GM19468 (cell line): ENCODE measurements around the gene OTULIN.

Experiments used
- ATAC-seq: cut with Tn5 transposase; IDR thresholded peaks from one replicate; pipeline ENCODE4 v1.9.1; 2021; ENCODE audit warnings: mild to moderate bottlenecking, moderate library complexity, moderate number of reproducible peaks; ENCODE audit not compliant: unreplicated experiment; ENCODE audit errors: extremely low read depth

OTULIN gene

GRCh38 chr5:14715481-14715880, 51.0 kb downstream of the OTULIN start:
- no peak for ATAC-seq

GRCh38 chr5:14716755-14717752, 52.5 kb downstream of the OTULIN start:
- ATAC-seq, result no peak

GRCh38 chr5:14718778-14719177, 54.3 kb downstream of the OTULIN start:
- no peak for ATAC-seq

- ATAC-seq, result no peak
Measured at GRCh38 chr5:14720236-14720923, 55.9 kb downstream of the OTULIN start.

GRCh38 chr5:14721990-14722656, 57.6 kb downstream of the OTULIN start:
- ATAC-seq, result no peak

- no peak for ATAC-seq
Measured at GRCh38 chr5:14722923-14723322, 58.4 kb downstream of the OTULIN start.

GRCh38 chr5:14723701-14724132, 59.2 kb downstream of the OTULIN start:
- ATAC-seq, result no peak

- no peak for ATAC-seq
Measured at GRCh38 chr5:14724633-14725032, 60.1 kb downstream of the OTULIN start.

GRCh38 chr5:14726066-14726838, 61.7 kb downstream of the OTULIN start:
- no peak for ATAC-seq

GRCh38 chr5:14727428-14727865, 62.9 kb downstream of the OTULIN start:
- no peak for ATAC-seq

- ATAC-seq, result no peak
Measured at GRCh38 chr5:14727928-14728458, 63.5 kb downstream of the OTULIN start.

- no peak for ATAC-seq
Measured at GRCh38 chr5:14728459-14728938, 64.0 kb downstream of the OTULIN start.

- no peak for ATAC-seq
Measured at GRCh38 chr5:14729448-14730385, 65.2 kb downstream of the OTULIN start.

GRCh38 chr5:14730466-14730865, 65.9 kb downstream of the OTULIN start:
- no peak for ATAC-seq

- no peak for ATAC-seq
Measured at GRCh38 chr5:14730881-14731280, 66.4 kb downstream of the OTULIN start.

GRCh38 chr5:14732991-14733390, 68.5 kb downstream of the OTULIN start:
- no peak for ATAC-seq

- no peak for ATAC-seq
Measured at GRCh38 chr5:14733661-14734060, 69.1 kb downstream of the OTULIN start.

- no peak for ATAC-seq
Measured at GRCh38 chr5:14734396-14734795, 69.9 kb downstream of the OTULIN start.
